Cardiac muscle cell (in vitro differentiated cells and primary cell): ENCODE data around the gene GUCA2B. TPM values are rescaled to one million over a fixed set of nuclear protein-coding genes. Genes with fewer than 3 reads are reported as not detected.

Experiments
- DNase-seq, 2 donors: peaks; one replicate each; pipeline versions ENCODE4 v3.0.0 to v3.0.0-alpha.2; 2010 to 2017; ENCODE audit warnings: low read depth in 1 of 2, low spot score in 1 of 2
- H3K27ac ChIP-seq: fragments of 200-600 bp; sonication (generic); 2 replicates; pipeline ENCODE4 v1.5.1; 2016
- H3K27me3 ChIP-seq: fragments of 200-600 bp; sonication (generic); 2 replicates; pipeline ENCODE4 v1.6.0; 2016; ENCODE audit warnings: control low read depth
- H3K36me3 ChIP-seq: fragments of 200-600 bp; sonication (generic); 2 replicates; pipeline ENCODE4 v1.5.1; 2016; ENCODE audit warnings: control low read depth
- H3K4me1 ChIP-seq: fragments of 200-600 bp; sonication (generic); 2 replicates; pipeline ENCODE4 v1.8.1; 2017; ENCODE audit warnings: low read depth, mild to moderate bottlenecking, mixed run types
- H3K4me3 ChIP-seq: fragments of 200-600 bp; sonication (generic); 2 replicates; pipeline ENCODE4 v1.5.1; 2016; ENCODE audit warnings: mild to moderate bottlenecking
- H3K9me3 ChIP-seq: fragments of 200-600 bp; sonication (generic); 2 replicates; pipeline ENCODE4 v1.5.1; 2017; ENCODE audit warnings: low read depth, mild to moderate bottlenecking, control low read depth
- CTCF ChIP-seq: IDR thresholded peaks from 2 replicates; pipeline ENCODE4 v1.5.1; 2012; ENCODE audit warnings: low read depth, mild to moderate bottlenecking, low read length
- polyA plus RNA-seq: library from polyadenylated mRNA; unstranded; fragments of >200 nt; fragmentation: Nextera tagmentation; extraction: Ambion mirVana; gene quantifications from 2 replicates; pipeline ENCODE4 v1.2.1, GENCODE V29; 2016
- total RNA-seq: library from RNA; depleted of rRNA; stranded (reverse); fragments of >200 nt; gene quantifications from 2 replicates; pipeline ENCODE4 v1.2.3, GENCODE V29; 2016

The GUCA2B gene
- total and polyA plus RNA-seq, 2 experiments from 2014 or later = not detected

- TF ChIP-seq CTCF = peak; percentile 90
- Histone ChIP-seq H3K27ac (no peak overlapping the region), H3K27me3 (peaks cover 13% of the 10 kb centered on the region), H3K4me3 (no peak overlapping the region), H3K4me1 (no peaks in the 10 kb centered on the region), H3K36me3 (no peaks in the 10 kb centered on the region), H3K9me3 (no peaks in the 10 kb centered on the region)
- peak; percentile 66 to 79 for DNase-seq
These were observed 6.4 kb upstream of the GUCA2B start for GRCh38 chr1:42146626-42147320.

GRCh38 chr1:42148166-42148565 is 5.0 kb upstream of the GUCA2B start:
- no peak for DNase-seq
- peaks cover 13% of the 10 kb centered on the region for H3K27me3 ChIP-seq
- H3K36me3 ChIP-seq = no peaks in the 10 kb centered on the region
- no peaks in the 10 kb centered on the region for H3K4me1 ChIP-seq
- TF ChIP-seq CTCF = no peak
- H3K4me3 ChIP-seq = no peak overlapping the region
- no peaks in the 10 kb centered on the region for H3K9me3 ChIP-seq
- no peak overlapping the region for H3K27ac ChIP-seq

- Histone ChIP-seq H3K36me3 (no peaks in the 10 kb centered on the region), H3K9me3 (no peaks in the 10 kb centered on the region), H3K4me1 (no peaks in the 10 kb centered on the region), H3K27ac (no peak overlapping the region), H3K4me3 (no peak overlapping the region), H3K27me3 (peaks cover 13% of the 10 kb centered on the region)
- no peak for TF ChIP-seq CTCF
- no peak for DNase-seq
These were observed 2.6 kb upstream of the GUCA2B start for GRCh38 chr1:42150651-42151050.

- no peak for TF ChIP-seq CTCF
These were observed 1.1 kb upstream of the GUCA2B start for GRCh38 chr1:42152119-42152518.

GRCh38 chr1:42153624-42154023 is 414 bp downstream of the GUCA2B start:
- Histone ChIP-seq H3K27ac (no peak overlapping the region), H3K36me3 (no peaks in the 10 kb centered on the region), H3K27me3 (peaks cover 10% of the 10 kb centered on the region), H3K4me1 (no peaks in the 10 kb centered on the region), H3K4me3 (no peak overlapping the region), H3K9me3 (no peaks in the 10 kb centered on the region)
- TF ChIP-seq CTCF = no peak
- DNase-seq = no peak

More at GRCh38 chr1:42152119-42152518, 1.1 kb upstream of the GUCA2B start:
- H3K36me3 ChIP-seq = no peaks in the 10 kb centered on the region
- no peak overlapping the region for H3K4me3 ChIP-seq
- no peak overlapping the region for H3K27ac ChIP-seq
- no peaks in the 10 kb centered on the region for H3K4me1 ChIP-seq
- DNase-seq = no peak
- no peaks in the 10 kb centered on the region for H3K9me3 ChIP-seq
- H3K27me3 ChIP-seq = peaks cover 13% of the 10 kb centered on the region
